HFF-Myc (cell line): Measurements from ENCODE around the gene RPRD1A.
"Not testable (repeated sequence)": the region's sequence is repeated elsewhere in the genome, so short reads cannot be mapped to it uniquely, and the experiment has no call there.

Experiments
- DNase-seq: peaks from one replicate; pipeline ENCODE4 v3.0.0-alpha.2; 2011; ENCODE audit warnings: low read depth; ENCODE audit errors: extremely low read depth
- H3K4me3 ChIP-seq: replicated peaks from 2 replicates; pipeline ENCODE4 v1.5.1; 2011; ENCODE audit warnings: low read depth, mild to moderate bottlenecking, control low read depth, low read length
- TF ChIP-seq, protein P1 (sequence below): IDR thresholded peaks from 2 replicates; pipeline ENCODE4 v1.5.1; 2012; ENCODE audit warnings: mild to moderate bottlenecking, low read depth, low read length, control low read depth; ENCODE audit errors: missing control alignments

Gene RPRD1A

DNA sequence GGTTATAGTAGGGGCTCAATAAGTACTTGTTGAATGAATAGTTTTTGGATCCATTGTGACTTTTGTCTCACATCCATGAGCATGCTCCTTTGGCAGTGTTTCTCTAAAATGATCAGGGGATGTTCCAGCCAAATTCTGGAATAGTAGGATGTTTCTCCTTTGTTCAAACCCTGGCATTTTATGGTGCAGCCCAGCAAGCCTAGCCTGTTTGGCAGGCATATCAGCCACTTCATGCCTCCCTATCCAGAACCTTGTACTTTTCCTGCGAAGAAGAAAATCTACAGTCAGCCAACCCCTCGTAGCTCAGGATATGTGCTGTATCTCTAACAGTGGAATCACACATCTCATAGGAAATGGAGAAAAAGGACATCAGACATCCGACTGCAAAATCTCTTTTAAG is 27.1 kb upstream of the RPRD1A start:
- TF ChIP-seq, protein P1, sequence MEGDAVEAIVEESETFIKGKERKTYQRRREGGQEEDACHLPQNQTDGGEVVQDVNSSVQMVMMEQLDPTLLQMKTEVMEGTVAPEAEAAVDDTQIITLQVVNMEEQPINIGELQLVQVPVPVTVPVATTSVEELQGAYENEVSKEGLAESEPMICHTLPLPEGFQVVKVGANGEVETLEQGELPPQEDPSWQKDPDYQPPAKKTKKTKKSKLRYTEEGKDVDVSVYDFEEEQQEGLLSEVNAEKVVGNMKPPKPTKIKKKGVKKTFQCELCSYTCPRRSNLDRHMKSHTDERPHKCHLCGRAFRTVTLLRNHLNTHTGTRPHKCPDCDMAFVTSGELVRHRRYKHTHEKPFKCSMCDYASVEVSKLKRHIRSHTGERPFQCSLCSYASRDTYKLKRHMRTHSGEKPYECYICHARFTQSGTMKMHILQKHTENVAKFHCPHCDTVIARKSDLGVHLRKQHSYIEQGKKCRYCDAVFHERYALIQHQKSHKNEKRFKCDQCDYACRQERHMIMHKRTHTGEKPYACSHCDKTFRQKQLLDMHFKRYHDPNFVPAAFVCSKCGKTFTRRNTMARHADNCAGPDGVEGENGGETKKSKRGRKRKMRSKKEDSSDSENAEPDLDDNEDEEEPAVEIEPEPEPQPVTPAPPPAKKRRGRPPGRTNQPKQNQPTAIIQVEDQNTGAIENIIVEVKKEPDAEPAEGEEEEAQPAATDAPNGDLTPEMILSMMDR: no peak
- no peak overlapping the region for H3K4me3 ChIP-seq
- no peak for DNase-seq

DNA sequence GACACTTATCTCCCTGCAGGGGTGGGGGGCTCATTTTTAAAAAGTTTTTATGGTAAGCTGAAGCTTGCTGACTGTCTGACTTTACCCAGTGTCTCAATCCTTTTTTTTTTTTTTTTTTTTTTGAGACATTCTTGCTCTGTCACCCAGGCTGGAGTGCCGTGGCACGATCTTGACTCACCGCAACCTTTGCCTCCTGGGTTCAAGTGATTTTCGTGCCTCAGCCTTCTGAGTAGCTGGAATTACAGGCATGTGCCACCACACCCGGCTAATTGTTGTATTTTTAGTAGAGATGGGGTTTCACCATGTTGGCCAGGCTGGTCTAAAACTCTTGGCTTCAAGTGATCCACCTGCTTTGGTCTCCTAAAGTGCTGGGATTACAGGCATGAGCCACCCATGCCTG is 24.8 kb upstream of the RPRD1A start:
- not testable (repeated sequence) for H3K4me3 ChIP-seq, DNase-seq

DNA sequence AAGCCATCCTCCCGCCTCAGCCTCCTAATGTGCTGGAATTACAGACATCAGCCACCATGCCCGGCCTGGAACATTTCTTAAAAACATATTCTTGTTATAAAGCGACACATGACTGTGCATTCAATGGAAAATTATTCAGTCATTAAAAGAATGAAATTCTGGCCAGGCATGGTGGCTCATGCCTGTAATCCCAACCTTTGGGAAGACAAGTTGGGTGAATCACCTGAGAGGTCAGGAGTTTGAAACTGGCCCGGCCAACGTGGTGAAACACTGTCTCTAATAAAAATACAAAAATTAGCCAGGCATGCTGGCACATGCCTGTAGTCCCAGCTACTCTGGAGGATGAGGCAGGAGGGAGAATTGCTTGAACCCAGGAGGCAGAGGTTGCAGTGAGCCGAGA is 21.6 kb upstream of the RPRD1A start:
- no peak for DNase-seq
- TF ChIP-seq, protein P1: no peak
- no peak overlapping the region for H3K4me3 ChIP-seq

DNA sequence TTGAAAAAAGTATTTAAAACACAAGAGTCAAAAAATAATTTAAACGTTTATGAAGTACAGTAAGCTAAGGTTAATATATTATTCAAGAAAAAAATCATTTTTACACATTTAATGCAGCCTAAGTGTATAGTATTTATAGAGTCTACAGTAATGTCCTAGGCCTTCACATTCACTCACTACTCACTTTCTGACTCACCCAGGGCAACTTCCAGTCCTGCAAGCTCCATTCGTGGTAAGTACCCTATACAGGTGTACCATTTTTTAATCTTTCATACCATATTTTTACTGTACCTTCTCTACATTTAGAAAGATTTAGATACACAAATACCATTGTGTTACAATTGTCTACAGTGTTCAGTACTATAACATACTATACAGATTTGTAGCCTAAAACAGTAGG is 20.9 kb upstream of the RPRD1A start:
- no peak overlapping the region for H3K4me3 ChIP-seq

DNA sequence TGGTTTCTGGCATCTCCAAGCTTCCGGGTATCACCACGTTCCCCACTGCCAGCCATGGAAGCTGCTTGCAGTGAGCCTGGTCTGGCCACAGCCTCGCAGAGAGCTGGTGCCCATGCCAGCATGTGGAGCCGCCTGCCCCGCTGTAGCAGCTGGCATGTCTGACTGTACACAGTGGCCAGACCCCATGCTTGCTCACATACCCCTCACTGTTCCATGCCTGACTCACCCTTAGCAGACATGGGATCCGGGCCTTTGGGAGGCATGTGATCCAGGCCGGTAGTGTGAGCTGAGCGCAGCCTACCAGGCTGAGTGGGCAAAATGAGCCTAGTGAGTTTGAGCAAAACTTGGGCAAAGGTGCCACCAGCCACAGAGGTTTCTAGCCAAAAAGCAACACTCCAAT is 18.8 kb upstream of the RPRD1A start:
- no peak overlapping the region for H3K4me3 ChIP-seq
- TF ChIP-seq, protein P1: no peak
- no peak for DNase-seq

More for the DNA sequence above, 20.9 kb upstream of the RPRD1A start:
- DNase-seq: no peak
- TF ChIP-seq, protein P1: no peak

DNA sequence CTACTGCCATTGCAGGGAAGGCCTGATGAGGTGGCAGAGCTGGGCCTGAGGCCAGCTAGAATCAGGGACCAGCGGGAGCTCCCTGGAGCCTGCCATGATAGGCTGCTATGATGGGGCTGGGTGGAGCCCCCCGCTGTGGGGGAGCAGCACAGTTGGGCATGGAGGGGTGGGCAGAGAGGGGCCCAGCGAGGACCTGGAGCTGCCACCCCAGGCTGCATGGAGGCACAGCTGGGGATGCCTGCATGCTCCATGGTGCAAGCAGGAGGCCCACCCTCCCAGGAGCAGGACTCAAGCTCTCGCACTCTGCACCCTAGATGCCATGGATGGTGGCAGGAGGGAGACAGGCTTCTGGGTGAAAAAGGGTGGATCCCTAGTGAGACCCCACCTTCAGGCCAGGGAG is 17.8 kb upstream of the RPRD1A start:
- DNase-seq: no peak
- TF ChIP-seq, protein P1: no peak
- no peak overlapping the region for H3K4me3 ChIP-seq

DNA sequence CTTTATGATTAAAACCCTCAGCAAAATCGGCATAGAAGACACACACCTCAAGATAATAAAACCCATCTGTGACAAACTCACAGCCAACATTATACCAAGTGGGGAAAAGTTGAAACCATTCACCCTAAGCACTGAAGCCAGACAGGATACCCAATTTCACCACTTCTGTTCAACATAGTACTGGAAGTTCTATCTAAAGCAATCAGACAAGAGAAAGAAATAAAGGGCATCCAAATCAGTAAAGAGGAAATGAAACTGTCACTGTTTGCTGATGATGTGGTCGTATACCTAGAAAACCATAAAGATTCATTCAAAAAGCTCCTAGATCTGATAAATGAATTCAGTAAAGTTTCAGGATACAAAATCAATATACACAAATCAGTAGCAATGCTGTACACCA is 16.4 kb upstream of the RPRD1A start:
- no peak overlapping the region for H3K4me3 ChIP-seq
- TF ChIP-seq, protein P1: no peak
- no peak for DNase-seq

DNA sequence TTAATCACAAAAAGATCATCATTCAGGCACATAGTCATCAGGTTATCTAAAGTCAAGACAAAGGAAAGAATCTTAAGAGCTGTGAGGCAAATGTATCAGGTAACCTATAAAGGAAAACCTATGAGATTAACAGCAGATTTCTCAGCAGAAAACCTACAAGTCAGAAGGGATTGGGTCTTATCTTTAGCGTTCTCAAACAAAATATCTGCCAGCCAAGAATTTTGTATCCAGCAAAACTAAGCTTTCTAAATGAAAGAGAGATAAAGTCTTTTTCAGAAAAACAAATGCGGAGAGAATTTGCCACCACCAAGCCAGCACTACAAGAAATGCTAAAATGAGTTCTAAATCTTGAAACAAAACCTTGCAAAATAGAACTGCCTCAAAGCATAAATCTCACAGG is 13.8 kb upstream of the RPRD1A start:
- not testable (repeated sequence) for H3K4me3 ChIP-seq, DNase-seq
